Gastroesophageal sphincter (tissue), 4 donors: ENCODE measurements around the gene RSKR. TPM values are rescaled to one million over a fixed set of nuclear protein-coding genes. Genes with fewer than 3 reads are reported as not detected.

Experiments
- ATAC-seq: fragments of 150-250 bp; one replicate; pipeline ENCODE4 v1.9.1; 2016; ENCODE audit warnings: mild to moderate bottlenecking, moderate library complexity
- H3K27ac ChIP-seq, 4 donors: fragments of 200-600 bp; sonication (generic) in 3 of 4; 1 replicate in 3 of 4; 2 replicates in 1 of 4; pipeline ENCODE4 v1.5.1; 2016 to 2019
- H3K27me3 ChIP-seq: fragments of 200-600 bp; sonication (generic); one replicate; pipeline ENCODE4 v1.5.1; 2019
- H3K36me3 ChIP-seq, 2 donors: fragments of 200-600 bp; sonication (generic); one replicate each; pipeline ENCODE4 v1.5.1; 2019; ENCODE audit warnings: control low read depth in 1 of 2
- H3K4me1 ChIP-seq, 3 donors: fragments of 200-600 bp; sonication (generic); 1 replicate in 2 of 3; 2 replicates in 1 of 3; pipeline ENCODE4 v1.5.1; 2016 to 2019; ENCODE audit warnings: control low read depth in 2 of 3
- H3K4me3 ChIP-seq, 2 donors: fragments of 200-600 bp; sonication (generic); one replicate each; pipeline ENCODE4 v1.5.1; 2019; ENCODE audit warnings: mild to moderate bottlenecking in 1 of 2, moderate library complexity in 1 of 2
- H3K9me3 ChIP-seq, 3 donors: fragments of 200-600 bp; sonication (generic); one replicate each; pipeline ENCODE4 v1.5.1; 2017 to 2019; ENCODE audit warnings: control low read depth in 2 of 3
- CTCF ChIP-seq, 4 experiments: fragments of 200-600 bp in 2 of 4; fragments of 450-650 bp in 2 of 4; sonication (generic) in 1 of 4; IDR thresholded peaks; one replicate each; pipeline ENCODE4 v1.5.1; 2017 to 2019; ENCODE audit warnings: antibody characterized with exemption in 4 of 4, mild to moderate bottlenecking in 2 of 4, moderate library complexity in 2 of 4
- EP300 ChIP-seq: sonication (generic); formaldehyde crosslinking; IDR thresholded peaks from one replicate; pipeline ENCODE4 v1.6.1; 2017; ENCODE audit warnings: antibody characterized with exemption, mild to moderate bottlenecking
- POLR2A ChIP-seq, 2 donors: fragments of 450-650 bp; IDR thresholded peaks; one replicate each; pipeline ENCODE4 v1.6.1; 2017; ENCODE audit warnings: antibody characterized with exemption in 2 of 2, mild to moderate bottlenecking in 2 of 2, moderate library complexity in 1 of 2
- POLR2AphosphoS5 ChIP-seq: sonication (generic); formaldehyde crosslinking; IDR thresholded peaks from one replicate; pipeline ENCODE4 v1.6.1; 2017; ENCODE audit warnings: antibody characterized with exemption
- WGBS, 2 donors: methylation state at CpG; one replicate each; pipeline ENCODE4 v1.1.5; 2018; ENCODE audit warnings: low coverage in 1 of 2; 5-methylcytosine and 5-hydroxymethylcytosine counted together
- total RNA-seq, 4 donors: library from RNA; depleted of rRNA; stranded (reverse); fragments of >200 nt; gene quantifications; one replicate each; pipeline ENCODE4 v1.1.0, GENCODE V29; 2016

Gene RSKR
- total RNA-seq, 4 donors from 2014 or later = 0.59 to 8.1 (median 3.1) TPM

- Histone ChIP-seq H3K27me3 (no peaks in the 10 kb centered on the region), H3K27ac (no peak overlapping the region), H3K4me1 (peaks cover 0 to 22% (median 8%) of the 10 kb centered on the region in 3 donors), H3K9me3 (no peaks in the 10 kb centered on the region), H3K36me3 (peaks cover 0 to 63% of the 10 kb centered on the region in 2 donors), H3K4me3 (no peak overlapping the region)
- WGBS, 2 donors = 79 to 87% methylated on average over 4 to 5 of the region's 5 CpGs
- TF ChIP-seq CTCF (IDR thresholded peaks at IDR 0.05) (no peak), EP300 (no peak), POLR2A (IDR thresholded peaks at IDR 0.05) (no peak), POLR2AphosphoS5 (no peak)
- ATAC-seq = no peak
Observed at GRCh38 chr17:28657756-28658155, 43.8 kb upstream of the RSKR start.

- WGBS, 2 donors = 100% methylated on average over 1 to 4 of the region's 5 CpGs
Observed at GRCh38 chr17:28655160-28655559, 41.2 kb upstream of the RSKR start.

GRCh38 chr17:28648698-28649097, 34.7 kb upstream of the RSKR start:
- Histone ChIP-seq H3K4me3 (no peak overlapping the region), H3K36me3 (peaks cover 0 to 53% of the 10 kb centered on the region in 2 donors), H3K27ac (peak overlapping the region in 1 of 4 donors; percentile 4), H3K27me3 (no peaks in the 10 kb centered on the region), H3K9me3 (no peaks in the 10 kb centered on the region), H3K4me1 (peaks cover 5 to 27% (median 6%) of the 10 kb centered on the region in 3 donors)
- WGBS, 2 donors = 69 to 80% methylated on average over 1 to 2 of the region's 2 CpGs
- no peak for TF ChIP-seq CTCF (IDR thresholded peaks at IDR 0.05)
- no peak for TF ChIP-seq POLR2A (IDR thresholded peaks at IDR 0.05)
- TF ChIP-seq EP300 = no peak
- ATAC-seq = no peak

More at GRCh38 chr17:28655160-28655559, 41.2 kb upstream of the RSKR start:
- Histone ChIP-seq H3K4me3 (no peak overlapping the region), H3K4me1 (peaks cover 0 to 7% (median 0%) of the 10 kb centered on the region in 3 donors), H3K9me3 (no peaks in the 10 kb centered on the region), H3K27ac (no peak overlapping the region), H3K36me3 (peaks cover 0 to 84% of the 10 kb centered on the region in 2 donors), H3K27me3 (no peaks in the 10 kb centered on the region)
- no peak for ATAC-seq
- TF ChIP-seq CTCF (IDR thresholded peaks at IDR 0.05) (no peak), EP300 (no peak), POLR2AphosphoS5 (no peak), POLR2A (IDR thresholded peaks at IDR 0.05) (no peak)

GRCh38 chr17:28646039-28646754, 32.2 kb upstream of the RSKR start:
- Histone ChIP-seq H3K36me3 (peaks cover 0 to 55% of the 10 kb centered on the region in 2 donors), H3K27me3 (no peaks in the 10 kb centered on the region), H3K27ac (peak overlapping the region; percentile 77 to 98 (median 92)), H3K4me1 (peaks cover 6 to 42% (median 8%) of the 10 kb centered on the region in 3 donors), H3K4me3 (peak overlapping the region; percentile 14 to 82), H3K9me3 (no peaks in the 10 kb centered on the region)
- ATAC-seq = no peak
- TF ChIP-seq POLR2A (IDR thresholded peaks at IDR 0.05) = no peak
- no peak for TF ChIP-seq EP300
- no peak for TF ChIP-seq CTCF (IDR thresholded peaks at IDR 0.05)
- TF ChIP-seq POLR2AphosphoS5 = no peak
- WGBS, 2 donors = 50 to 60% methylated on average over 7 to 12 of the region's 12 CpGs

GRCh38 chr17:28645576-28645939, 31.6 kb upstream of the RSKR start:
- 18 to 24% methylated on average over 8 of the region's 8 CpGs for WGBS, 2 donors
- peaks cover 0 to 55% of the 10 kb centered on the region in 2 donors for H3K36me3 ChIP-seq
- no peaks in the 10 kb centered on the region for H3K9me3 ChIP-seq
- H3K27ac ChIP-seq = peak overlapping the region; percentile 71 to 98 (median 92)
- peak overlapping the region; percentile 78 to 82 for H3K4me3 ChIP-seq
- H3K27me3 ChIP-seq = no peaks in the 10 kb centered on the region
- TF ChIP-seq CTCF (IDR thresholded peaks at IDR 0.05) (no peak), POLR2A (IDR thresholded peaks at IDR 0.05) (no peak), POLR2AphosphoS5 (no peak), EP300 (no peak)
- peaks cover 6 to 42% (median 8%) of the 10 kb centered on the region in 3 donors for H3K4me1 ChIP-seq
- ATAC-seq = no peak
